K562 (cell line): Measurements from ENCODE around the gene TRAF7. TPM values are rescaled to one million over a fixed set of nuclear protein-coding genes. Genes with fewer than 3 reads are reported as not detected.

Source experiments
- BRD4 ChIP-seq: fragments of 200-600 bp; sonication (generic); IDR thresholded peaks from 2 replicates; pipeline ENCODE4 v1.6.1; 2017; ENCODE audit warnings: inconsistent platforms
- BRF2 ChIP-seq: IDR thresholded peaks from 3 replicates; pipeline ENCODE4 v1.6.1; 2011; ENCODE audit warnings: borderline replicate concordance, mild to moderate bottlenecking; ENCODE audit not compliant: insufficient read length, insufficient read depth
- CHCHD3 ChIP-seq: fragments of 250-450 bp; sonication (Bioruptor Pico); IDR thresholded peaks from 2 replicates; pipeline ENCODE4 v2.1.2; 2022; ENCODE audit warnings: mild to moderate bottlenecking
- CREB5 ChIP-seq: fragments of 250-450 bp; sonication (Bioruptor Pico); IDR thresholded peaks from 2 replicates; pipeline ENCODE4 v1.5.0; 2020; ENCODE audit warnings: mild to moderate bottlenecking
- FOXJ3 ChIP-seq: sonication (generic); formaldehyde crosslinking; IDR thresholded peaks from 2 replicates; pipeline ENCODE4 v1.4.0; 2020; ENCODE audit warnings: mild to moderate bottlenecking, missing genetic modification reagents
- FOXP1 ChIP-seq: sonication (generic); formaldehyde crosslinking; IDR thresholded peaks from 2 replicates; pipeline ENCODE4 v1.8.0; 2022; ENCODE audit warnings: mild to moderate bottlenecking, missing genetic modification reagents
- HNRNPK ChIP-seq: fragments of 200-400 bp; formaldehyde crosslinking; IDR thresholded peaks from one replicate; pipeline ENCODE4 v1.6.1; 2018; ENCODE audit warnings: mild to moderate bottlenecking, low read depth, low read length; ENCODE audit not compliant: poor library complexity, severe bottlenecking
- IRF2 ChIP-seq: sonication (generic); formaldehyde crosslinking; IDR thresholded peaks from 2 replicates; pipeline ENCODE4 v1.8.1; 2022; ENCODE audit warnings: mild to moderate bottlenecking, missing genetic modification reagents
- MAX ChIP-seq: sonication (generic); formaldehyde crosslinking; IDR thresholded peaks from 2 replicates; pipeline ENCODE4 v1.9.0; 2022; ENCODE audit warnings: mild to moderate bottlenecking, missing genetic modification reagents
- MCM2 ChIP-seq: fragments of 450-650 bp; IDR thresholded peaks from 2 replicates; pipeline ENCODE4 v1.6.1; 2017; ENCODE audit warnings: low read depth, mild to moderate bottlenecking
- NR2C1 ChIP-seq, 2 experiments: fragments of 450-650 bp; IDR thresholded peaks; 2 replicates each; pipeline ENCODE4 v1.6.1; 2017; ENCODE audit warnings: mild to moderate bottlenecking in 2 of 2, antibody characterized with exemption in 1 of 2, inconsistent platforms in 1 of 2, missing compliant biosample characterization in 1 of 2, missing genetic modification characterization in 1 of 2
- RBFOX2 ChIP-seq: fragments of 200-400 bp; formaldehyde crosslinking; IDR thresholded peaks from 2 replicates; pipeline ENCODE4 v1.6.1; 2017; ENCODE audit warnings: low read depth, mild to moderate bottlenecking, low read length, moderate library complexity
- RBM14 ChIP-seq: fragments of 200-400 bp; formaldehyde crosslinking; IDR thresholded peaks from 2 replicates; pipeline ENCODE4 v1.6.1; 2018; ENCODE audit warnings: low read depth, mild to moderate bottlenecking, low read length, moderate library complexity, borderline replicate concordance; ENCODE audit not compliant: insufficient read depth
- RCOR1 ChIP-seq, 2 experiments: IDR thresholded peaks; 2 replicates each; pipeline ENCODE4 v1.6.1; 2012; ENCODE audit warnings: low read depth in 2 of 2, low read length in 2 of 2, borderline replicate concordance in 1 of 2, improper control_type of control experiment in 1 of 2
- SMC3 ChIP-seq: conservative IDR thresholded peaks from 2 replicates; pipeline ENCODE4 v1.6.1; 2011; ENCODE audit warnings: low read depth, low read length, improper control_type of control experiment; ENCODE audit not compliant: insufficient read depth
- SNRNP70 ChIP-seq: fragments of 200-400 bp; formaldehyde crosslinking; optimal IDR thresholded peaks from 2 replicates; pipeline ENCODE3; 2017; ENCODE audit warnings: low read depth, low read length
- SUPT5H ChIP-seq: fragments of 450-650 bp; IDR thresholded peaks from 2 replicates; pipeline ENCODE4 v1.6.1; 2016
- TEAD2 ChIP-seq: fragments of 450-650 bp; IDR thresholded peaks from 2 replicates; pipeline ENCODE4 v1.6.1; 2016; ENCODE audit warnings: missing genetic modification characterization, control low read depth, missing compliant biosample characterization
- TRIM24 ChIP-seq, 2 experiments: fragments of 450-650 bp; IDR thresholded peaks; 2 replicates each; pipeline ENCODE4 v1.6.1; 2016
- ZFPM2 ChIP-seq: fragments of 250-450 bp; sonication (Bioruptor Pico); IDR thresholded peaks from 2 replicates; pipeline ENCODE4 v1.5.1; 2022; ENCODE audit warnings: mild to moderate bottlenecking
- ZFX ChIP-seq: sonication (generic); formaldehyde crosslinking; IDR thresholded peaks from 2 replicates; pipeline ENCODE4 v1.8.0; 2022; ENCODE audit warnings: mild to moderate bottlenecking, missing genetic modification reagents, moderate library complexity
- ZNF24 ChIP-seq: fragments of 450-650 bp; IDR thresholded peaks from 2 replicates; pipeline ENCODE4 v1.6.1; 2016
- ZNF584 ChIP-seq: fragments of 200-800 bp; sonication (Bioruptor generic); IDR thresholded peaks from 2 replicates; pipeline ENCODE4 v1.6.1; 2016; ENCODE audit warnings: low read depth, mild to moderate bottlenecking, missing genetic modification characterization, missing compliant biosample characterization
- polyA plus RNA-seq, 8 experiments: library from polyadenylated mRNA; depleted of rRNA in 4 of 8; stranded (reverse) in 5 of 8; unstranded in 3 of 8; fragments of >200 nt; fragmentation: Nextera tagmentation in 2 of 8; fragmentation: Illumina TruSeq in 1 of 8; extraction: Ambion mirVana in 2 of 8; extraction: Trizol in 1 of 8; gene quantifications; 2 replicates each; pipeline versions ENCODE4 v1.2.1 to v1.2.3, GENCODE V29; 2011 to 2014; ENCODE audit warnings: inconsistent platforms in 1 of 8, missing spikeins in 1 of 8
- total RNA-seq, 7 experiments: library from RNA; depleted of rRNA in 6 of 7; stranded (reverse); fragments of >200 nt in 6 of 7; fragmentation: Illumina TruSeq in 2 of 7; extraction: Trizol in 2 of 7; gene quantifications; 2 replicates each; pipeline versions ENCODE4 v1.2.1 to v1.2.3, GENCODE V29; 2011 to 2021; ENCODE audit warnings: low replicate concordance in 1 of 7

Gene TRAF7
- total and polyA plus RNA-seq, 9 of the 15 experiments (the other 6 are each of a cell fraction or from before 2014, with no cell fraction given) = 1.1 to 113 (median 41.6) TPM

GRCh38 chr16:2149630-2150417 lies 5.8 kb upstream of the TRAF7 start (continued):
- TF ChIP-seq FOXP1 (CRISPR knock-in tag) = 0 out of 2 replicates have a peak, but pooled peaks have one; percentile 50
- peak; percentile 54; the same call in 1 of the 2 replicates for TF ChIP-seq NR2C1 (IDR thresholded peaks at IDR 0.05)
- no peak for TF ChIP-seq NR2C1 (tag; IDR thresholded peaks at IDR 0.05)
- no peak for TF ChIP-seq SNRNP70
- no peak for TF ChIP-seq TEAD2 (tag)
- TF ChIP-seq ZFPM2 (CRISPR knock-in tag) = no peak
- no peak for TF ChIP-seq HNRNPK
- no peak for TF ChIP-seq ZNF24
- TF ChIP-seq SUPT5H = peak; percentile 34; the same call in 1 of the 2 replicates
- TF ChIP-seq FOXJ3 (CRISPR knock-in tag) = no peak
- no peak for TF ChIP-seq CHCHD3 (CRISPR knock-in tag)
- TF ChIP-seq SMC3 = 0 out of 2 replicates have a peak, but pooled peaks have one; percentile 2
- peak; percentile 60 for TF ChIP-seq ZFX
- no peak for TF ChIP-seq TRIM24 (IDR thresholded peaks at IDR 0.05)
- TF ChIP-seq CREB5 (CRISPR knock-in tag) = no peak
- TF ChIP-seq RCOR1 (IDR thresholded peaks at IDR 0.05; ENCODE audit: borderline replicate concordance in 1 of 2, low read depth in 2 of 2, low read length in 2 of 2) = no peak
- no peak for TF ChIP-seq BRF2
- TF ChIP-seq BRD4 = no peak
- no peak for TF ChIP-seq RBM14
- TF ChIP-seq MAX (CRISPR knock-in tag) = peak; percentile 39; the same call in 1 of the 2 replicates
- TF ChIP-seq ZNF584 (CRISPR knock-in tag) = no peak
- no peak for TF ChIP-seq MCM2
- peak; percentile 43 for TF ChIP-seq RBFOX2
- no peak for TF ChIP-seq IRF2
